Liver (tissue), 9 donors: ENCODE results near the gene RNF112. TPM values are rescaled to one million over a fixed set of nuclear protein-coding genes. Genes with fewer than 3 reads are reported as not detected.

Experiments
- DNase-seq: peaks from one replicate; pipeline ENCODE4 v3.0.0-alpha.2; 2017; ENCODE audit warnings: low spot score
- H3K27ac ChIP-seq, 2 donors: one replicate each; pipeline ENCODE4 v1.7.0; 2013; ENCODE audit warnings: inconsistent platforms in 2 of 2, low read length in 2 of 2, control low read depth in 1 of 2, low read depth in 1 of 2, mild to moderate bottlenecking in 1 of 2
- H3K27me3 ChIP-seq, 4 donors: one replicate each; pipeline versions ENCODE4 v1.6.1 to v1.7.0; 2013; ENCODE audit warnings: low read length in 3 of 4, inconsistent platforms in 1 of 4, mild to moderate bottlenecking in 1 of 4, moderate library complexity in 1 of 4; ENCODE audit not compliant: control insufficient read depth in 4 of 4, insufficient read depth in 4 of 4
- H3K36me3 ChIP-seq, 4 donors: one replicate each; pipeline versions ENCODE4 v1.6.1 to v1.7.0; 2013; ENCODE audit warnings: low read length in 3 of 4, mild to moderate bottlenecking in 3 of 4, low read depth in 1 of 4, moderate library complexity in 1 of 4; ENCODE audit not compliant: control insufficient read depth in 4 of 4, insufficient read depth in 3 of 4
- H3K4me1 ChIP-seq, 4 donors: one replicate each; pipeline versions ENCODE4 v1.6.1 to v1.7.0; 2013; ENCODE audit warnings: low read length in 3 of 4, mild to moderate bottlenecking in 3 of 4, moderate library complexity in 1 of 4; ENCODE audit not compliant: control insufficient read depth in 4 of 4, insufficient read depth in 4 of 4
- H3K4me3 ChIP-seq, 3 donors: one replicate each; pipeline versions ENCODE4 v1.6.1 to v1.7.0; 2013; ENCODE audit warnings: low read length in 3 of 3, control low read depth in 1 of 3, low read depth in 1 of 3, mild to moderate bottlenecking in 1 of 3
- H3K9ac ChIP-seq, 2 donors: one replicate each; pipeline ENCODE4 v1.7.0; 2013; ENCODE audit warnings: low read length in 2 of 2, mild to moderate bottlenecking in 2 of 2, moderate library complexity in 2 of 2, control low read depth in 1 of 2, low read depth in 1 of 2
- H3K9me3 ChIP-seq, 4 donors: one replicate each; pipeline versions ENCODE4 v1.6.1 to v1.7.0; 2013; ENCODE audit warnings: low read length in 3 of 4; ENCODE audit not compliant: control insufficient read depth in 4 of 4
- EGR1 ChIP-seq, 2 donors: IDR thresholded peaks; 2 replicates each; pipeline ENCODE4 v1.6.1; 2016 to 2018; ENCODE audit warnings: antibody characterized with exemption in 2 of 2, low read depth in 2 of 2
- FOXA1 ChIP-seq: IDR thresholded peaks from 2 replicates; pipeline ENCODE4 v1.6.1; 2016; ENCODE audit warnings: antibody characterized with exemption
- FOXA2 ChIP-seq: IDR thresholded peaks from 2 replicates; pipeline ENCODE4 v1.6.1; 2016; ENCODE audit warnings: antibody characterized with exemption
- HNF4A ChIP-seq, 2 donors: conservative IDR thresholded peaks; 2 replicates each; pipeline ENCODE4 v1.6.1; 2016; ENCODE audit warnings: antibody characterized with exemption in 2 of 2, mild to moderate bottlenecking in 2 of 2
- HNF4G ChIP-seq: IDR thresholded peaks from 2 replicates; pipeline ENCODE4 v1.6.1; 2016; ENCODE audit warnings: antibody characterized with exemption
- NR2F2 ChIP-seq: IDR thresholded peaks from 2 replicates; pipeline ENCODE4 v1.6.1; 2016; ENCODE audit warnings: antibody characterized with exemption
- RAD21 ChIP-seq, 2 donors: IDR thresholded peaks; 2 replicates each; pipeline ENCODE4 v1.6.1; 2016; ENCODE audit warnings: antibody characterized with exemption in 2 of 2, mild to moderate bottlenecking in 2 of 2
- RXRA ChIP-seq, 2 donors: IDR thresholded peaks; 2 replicates each; pipeline ENCODE4 v1.6.1; 2017 to 2018; ENCODE audit warnings: antibody characterized with exemption in 2 of 2, mild to moderate bottlenecking in 1 of 2
- SP1 ChIP-seq: IDR thresholded peaks from 2 replicates; pipeline ENCODE4 v1.6.1; 2018; ENCODE audit warnings: antibody characterized with exemption, mild to moderate bottlenecking
- TAF1 ChIP-seq: conservative IDR thresholded peaks from 2 replicates; pipeline ENCODE4 v1.6.1; 2016; ENCODE audit warnings: antibody characterized with exemption, mild to moderate bottlenecking
- YY1 ChIP-seq: IDR thresholded peaks from 2 replicates; pipeline ENCODE4 v1.6.1; 2016; ENCODE audit warnings: antibody characterized with exemption, mild to moderate bottlenecking
- WGBS: extraction: QIAGEN DNeasy Blood & Tissue Kit; methylation state at CpG from one replicate; pipeline ENCODE4 v1.1.7; 2013; 5-methylcytosine and 5-hydroxymethylcytosine counted together
- polyA plus RNA-seq, 2 donors: library from polyadenylated mRNA; stranded (reverse) in 1 of 2; unstranded in 1 of 2; fragments of 200-250 nt in 1 of 2; fragments of >200 nt in 1 of 2; fragmentation: Nextera tagmentation in 1 of 2; extraction: Ambion mirVana in 1 of 2; gene quantifications; one replicate each; pipeline versions ENCODE4 v1.2.1 to v1.2.3, GENCODE V29; 2013 to 2015
- total RNA-seq, 2 donors: library from RNA; depleted of rRNA; stranded (reverse); fragments of >200 nt; gene quantifications; one replicate each; pipeline ENCODE4 v1.2.3, GENCODE V29; 2014
- TF ChIP-seq, protein P1 (sequence below): fragments of 150-350 bp; IDR thresholded peaks from 2 replicates; pipeline ENCODE4 v1.5.1; 2017; ENCODE audit warnings: improper control_type of control experiment, low read depth, low read length; ENCODE audit not compliant: missing input control
- TF ChIP-seq, protein P2 (sequence below): IDR thresholded peaks from 2 replicates; pipeline ENCODE4 v1.6.1; 2016; ENCODE audit warnings: antibody characterized with exemption, mild to moderate bottlenecking
- TF ChIP-seq, protein P3 (sequence below): IDR thresholded peaks from 2 replicates; pipeline ENCODE4 v1.6.1; 2016; ENCODE audit warnings: antibody characterized with exemption
- TF ChIP-seq, protein P4 (sequence below): IDR thresholded peaks from 2 replicates; pipeline ENCODE4 v1.6.1; 2016; ENCODE audit warnings: antibody characterized with exemption
- TF ChIP-seq, protein P5 (sequence below): IDR thresholded peaks from 2 replicates; pipeline ENCODE4 v1.6.1; 2016; ENCODE audit warnings: antibody characterized with exemption
- donor health status: healthy.
- donor health status: healthy.
- donor health status: healthy.
- donor health status: healthy.
- donor health status: healthy.

Gene RNF112
- total and polyA plus RNA-seq, 4 donors: 0.04 to 0.42 (median 0.20) TPM

DNA sequence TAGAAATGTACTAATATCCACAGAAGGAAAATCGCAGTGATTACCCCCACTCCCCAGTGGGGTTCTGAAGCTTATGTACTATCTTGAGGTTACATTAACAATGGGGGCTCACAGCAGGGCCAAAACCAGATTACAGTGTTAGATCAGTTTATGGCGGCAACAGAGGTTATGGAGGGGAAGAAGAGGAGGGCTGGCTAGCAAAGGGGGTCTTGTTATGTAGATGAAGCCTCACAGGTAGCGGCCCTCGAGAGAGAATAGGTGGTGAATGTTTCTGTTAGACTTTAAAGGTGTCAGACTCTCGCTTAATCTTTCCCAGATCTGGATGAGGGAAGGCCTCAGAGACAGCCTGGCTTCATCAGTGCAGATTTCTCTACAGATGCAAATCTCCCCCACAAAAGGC is 22.2 kb downstream of the RNF112 start:
- Histone ChIP-seq H3K36me3 (no peaks in the 10 kb centered on the region), H3K4me3 (no peak overlapping the region), H3K9me3 (no peaks in the 10 kb centered on the region), H3K27ac (no peak overlapping the region), H3K4me1 (no peaks in the 10 kb centered on the region), H3K27me3 (peaks cover 0 to 2% (median 0%) of the 10 kb centered on the region in 4 donors), H3K9ac (no peak overlapping the region)
- WGBS: 87% methylated on average over 5 of the region's 5 CpGs
- TF ChIP-seq, protein P1, sequence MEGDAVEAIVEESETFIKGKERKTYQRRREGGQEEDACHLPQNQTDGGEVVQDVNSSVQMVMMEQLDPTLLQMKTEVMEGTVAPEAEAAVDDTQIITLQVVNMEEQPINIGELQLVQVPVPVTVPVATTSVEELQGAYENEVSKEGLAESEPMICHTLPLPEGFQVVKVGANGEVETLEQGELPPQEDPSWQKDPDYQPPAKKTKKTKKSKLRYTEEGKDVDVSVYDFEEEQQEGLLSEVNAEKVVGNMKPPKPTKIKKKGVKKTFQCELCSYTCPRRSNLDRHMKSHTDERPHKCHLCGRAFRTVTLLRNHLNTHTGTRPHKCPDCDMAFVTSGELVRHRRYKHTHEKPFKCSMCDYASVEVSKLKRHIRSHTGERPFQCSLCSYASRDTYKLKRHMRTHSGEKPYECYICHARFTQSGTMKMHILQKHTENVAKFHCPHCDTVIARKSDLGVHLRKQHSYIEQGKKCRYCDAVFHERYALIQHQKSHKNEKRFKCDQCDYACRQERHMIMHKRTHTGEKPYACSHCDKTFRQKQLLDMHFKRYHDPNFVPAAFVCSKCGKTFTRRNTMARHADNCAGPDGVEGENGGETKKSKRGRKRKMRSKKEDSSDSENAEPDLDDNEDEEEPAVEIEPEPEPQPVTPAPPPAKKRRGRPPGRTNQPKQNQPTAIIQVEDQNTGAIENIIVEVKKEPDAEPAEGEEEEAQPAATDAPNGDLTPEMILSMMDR: no peak
- TF ChIP-seq RXRA (IDR thresholded peaks at IDR 0.05) (no peak), YY1 (no peak), FOXA1 (no peak), HNF4A (conservative IDR thresholded peaks at IDR 0.05) (no peak), RAD21 (IDR thresholded peaks at IDR 0.05) (no peak), FOXA2 (no peak), NR2F2 (no peak), EGR1 (IDR thresholded peaks at IDR 0.05; ENCODE audit: low read depth in 2 of 2) (no peak), HNF4G (no peak)
- TF ChIP-seq, protein P2, sequence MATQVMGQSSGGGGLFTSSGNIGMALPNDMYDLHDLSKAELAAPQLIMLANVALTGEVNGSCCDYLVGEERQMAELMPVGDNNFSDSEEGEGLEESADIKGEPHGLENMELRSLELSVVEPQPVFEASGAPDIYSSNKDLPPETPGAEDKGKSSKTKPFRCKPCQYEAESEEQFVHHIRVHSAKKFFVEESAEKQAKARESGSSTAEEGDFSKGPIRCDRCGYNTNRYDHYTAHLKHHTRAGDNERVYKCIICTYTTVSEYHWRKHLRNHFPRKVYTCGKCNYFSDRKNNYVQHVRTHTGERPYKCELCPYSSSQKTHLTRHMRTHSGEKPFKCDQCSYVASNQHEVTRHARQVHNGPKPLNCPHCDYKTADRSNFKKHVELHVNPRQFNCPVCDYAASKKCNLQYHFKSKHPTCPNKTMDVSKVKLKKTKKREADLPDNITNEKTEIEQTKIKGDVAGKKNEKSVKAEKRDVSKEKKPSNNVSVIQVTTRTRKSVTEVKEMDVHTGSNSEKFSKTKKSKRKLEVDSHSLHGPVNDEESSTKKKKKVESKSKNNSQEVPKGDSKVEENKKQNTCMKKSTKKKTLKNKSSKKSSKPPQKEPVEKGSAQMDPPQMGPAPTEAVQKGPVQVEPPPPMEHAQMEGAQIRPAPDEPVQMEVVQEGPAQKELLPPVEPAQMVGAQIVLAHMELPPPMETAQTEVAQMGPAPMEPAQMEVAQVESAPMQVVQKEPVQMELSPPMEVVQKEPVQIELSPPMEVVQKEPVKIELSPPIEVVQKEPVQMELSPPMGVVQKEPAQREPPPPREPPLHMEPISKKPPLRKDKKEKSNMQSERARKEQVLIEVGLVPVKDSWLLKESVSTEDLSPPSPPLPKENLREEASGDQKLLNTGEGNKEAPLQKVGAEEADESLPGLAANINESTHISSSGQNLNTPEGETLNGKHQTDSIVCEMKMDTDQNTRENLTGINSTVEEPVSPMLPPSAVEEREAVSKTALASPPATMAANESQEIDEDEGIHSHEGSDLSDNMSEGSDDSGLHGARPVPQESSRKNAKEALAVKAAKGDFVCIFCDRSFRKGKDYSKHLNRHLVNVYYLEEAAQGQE: no peak
- no peak for DNase-seq

DNA sequence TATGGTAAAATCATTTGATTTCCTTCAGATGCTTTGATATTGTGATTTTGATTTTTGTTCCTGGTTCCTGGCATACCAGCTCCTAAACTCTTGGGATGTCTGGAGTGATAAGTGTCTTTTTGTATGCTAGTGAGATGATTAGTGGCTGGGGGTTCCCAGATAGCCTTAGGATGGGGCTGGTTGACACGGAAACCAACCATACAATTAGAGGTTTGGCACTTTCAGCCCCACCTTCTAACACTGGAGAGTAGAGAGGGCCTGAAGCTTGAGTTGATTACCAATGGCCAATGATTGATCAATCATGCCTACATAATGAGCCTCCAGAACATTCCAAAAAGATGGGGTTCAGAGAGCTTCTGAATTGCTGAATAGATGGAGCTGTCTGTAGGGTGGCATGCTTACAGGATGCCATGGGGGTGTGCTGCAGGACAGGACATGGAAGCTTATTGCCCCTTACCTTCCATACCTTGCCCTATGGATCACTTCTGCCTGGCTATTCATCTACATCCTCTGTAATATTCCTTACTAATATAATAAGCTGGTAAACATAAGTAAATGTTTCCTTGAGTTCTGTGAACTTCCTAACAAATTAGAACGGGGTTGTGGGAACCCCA is 22.8 kb downstream of the RNF112 start:
- 90% methylated on average over 2 of the region's 2 CpGs for WGBS
- TF ChIP-seq, protein P1: no peak
- TF ChIP-seq, protein P3, sequence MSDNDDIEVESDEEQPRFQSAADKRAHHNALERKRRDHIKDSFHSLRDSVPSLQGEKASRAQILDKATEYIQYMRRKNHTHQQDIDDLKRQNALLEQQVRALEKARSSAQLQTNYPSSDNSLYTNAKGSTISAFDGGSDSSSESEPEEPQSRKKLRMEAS: no peak
- TF ChIP-seq, protein P4, sequence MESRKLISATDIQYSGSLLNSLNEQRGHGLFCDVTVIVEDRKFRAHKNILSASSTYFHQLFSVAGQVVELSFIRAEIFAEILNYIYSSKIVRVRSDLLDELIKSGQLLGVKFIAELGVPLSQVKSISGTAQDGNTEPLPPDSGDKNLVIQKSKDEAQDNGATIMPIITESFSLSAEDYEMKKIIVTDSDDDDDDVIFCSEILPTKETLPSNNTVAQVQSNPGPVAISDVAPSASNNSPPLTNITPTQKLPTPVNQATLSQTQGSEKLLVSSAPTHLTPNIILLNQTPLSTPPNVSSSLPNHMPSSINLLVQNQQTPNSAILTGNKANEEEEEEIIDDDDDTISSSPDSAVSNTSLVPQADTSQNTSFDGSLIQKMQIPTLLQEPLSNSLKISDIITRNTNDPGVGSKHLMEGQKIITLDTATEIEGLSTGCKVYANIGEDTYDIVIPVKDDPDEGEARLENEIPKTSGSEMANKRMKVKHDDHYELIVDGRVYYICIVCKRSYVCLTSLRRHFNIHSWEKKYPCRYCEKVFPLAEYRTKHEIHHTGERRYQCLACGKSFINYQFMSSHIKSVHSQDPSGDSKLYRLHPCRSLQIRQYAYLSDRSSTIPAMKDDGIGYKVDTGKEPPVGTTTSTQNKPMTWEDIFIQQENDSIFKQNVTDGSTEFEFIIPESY: no peak
- TF ChIP-seq NR2F2 (no peak), HNF4A (conservative IDR thresholded peaks at IDR 0.05) (no peak), FOXA2 (no peak), RXRA (IDR thresholded peaks at IDR 0.05) (no peak), YY1 (no peak), SP1 (no peak), TAF1 (no peak)
- TF ChIP-seq, protein P2: no peak
- TF ChIP-seq, protein P5, sequence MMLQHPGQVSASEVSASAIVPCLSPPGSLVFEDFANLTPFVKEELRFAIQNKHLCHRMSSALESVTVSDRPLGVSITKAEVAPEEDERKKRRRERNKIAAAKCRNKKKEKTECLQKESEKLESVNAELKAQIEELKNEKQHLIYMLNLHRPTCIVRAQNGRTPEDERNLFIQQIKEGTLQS: no peak
- no peak overlapping the region for H3K27ac ChIP-seq
- no peaks in the 10 kb centered on the region for H3K4me1 ChIP-seq
- H3K36me3 ChIP-seq: no peaks in the 10 kb centered on the region
- H3K9ac ChIP-seq: no peak overlapping the region
- no peaks in the 10 kb centered on the region for H3K9me3 ChIP-seq
- peaks cover 0 to 2% (median 0%) of the 10 kb centered on the region in 4 donors for H3K27me3 ChIP-seq
- DNase-seq: no peak
- H3K4me3 ChIP-seq: no peak overlapping the region
